GM21390 (cell line): ENCODE results near the gene DTX3.
"Not testable (repeated sequence)": the region's sequence is repeated elsewhere in the genome, so short reads cannot be mapped to it uniquely, and the experiment has no call there.

Source experiments
- ATAC-seq: cut with Tn5 transposase; IDR thresholded peaks from one replicate; pipeline ENCODE4 v1.9.1; 2021; ENCODE audit not compliant: unreplicated experiment

DTX3 gene

GRCh38 chr12:57606399-57606798 lies 1.8 kb downstream of the DTX3 start:
- no peak for ATAC-seq

GRCh38 chr12:57606821-57607220 lies 2.2 kb downstream of the DTX3 start:
- ATAC-seq = no peak

- ATAC-seq = no peak
These were observed 3.5 kb downstream of the DTX3 start for GRCh38 chr12:57607958-57608663.

GRCh38 chr12:57609101-57609780 lies 4.6 kb downstream of the DTX3 start:
- ATAC-seq = no peak

- no peak for ATAC-seq
These were observed 5.3 kb downstream of the DTX3 start for GRCh38 chr12:57609781-57610553.

GRCh38 chr12:57610554-57611107 lies 6.0 kb downstream of the DTX3 start:
- no peak for ATAC-seq

GRCh38 chr12:57611108-57611826 lies 6.6 kb downstream of the DTX3 start, which contains the start of gene ARHGEF25:
Gene ARHGEF25, plus strand, starts transcription at chr12:57611435. Its CDS starts 460 bp downstream, at chr12:57611895.
- ATAC-seq = peak; percentile 70

- ATAC-seq = no peak
These were observed 7.4 kb downstream of the DTX3 start for GRCh38 chr12:57611827-57612710.

GRCh38 chr12:57612711-57613426 lies 8.2 kb downstream of the DTX3 start:
- no peak for ATAC-seq

- ATAC-seq = no peak
These were observed 8.9 kb downstream of the DTX3 start for GRCh38 chr12:57613427-57614109.

GRCh38 chr12:57614178-57614947 lies 9.7 kb downstream of the DTX3 start:
- ATAC-seq = peak; percentile 44

GRCh38 chr12:57614948-57615500 lies 10.4 kb downstream of the DTX3 start:
- no peak for ATAC-seq

- no peak for ATAC-seq
These were observed 11.0 kb downstream of the DTX3 start for GRCh38 chr12:57615637-57616036.

GRCh38 chr12:57616383-57617101 lies 11.9 kb downstream of the DTX3 start:
- no peak for ATAC-seq

GRCh38 chr12:57617942-57618341 lies 13.3 kb downstream of the DTX3 start:
- no peak for ATAC-seq

- not testable (repeated sequence) for ATAC-seq
These were observed 13.8 kb downstream of the DTX3 start for GRCh38 chr12:57618431-57618830.

- ATAC-seq = no peak
These were observed 14.4 kb downstream of the DTX3 start for GRCh38 chr12:57618966-57619433.
